Coronary artery (tissue), 2 donors: ENCODE measurements around the gene GRK6.

Experiments
- DNase-seq: peaks from one replicate; pipeline ENCODE4 v3.0.0-alpha.2; 2017; ENCODE audit warnings: low spot score
- H3K27ac ChIP-seq, 2 donors: fragments of 200-600 bp; sonication (generic); one replicate each; pipeline ENCODE4 v1.5.1; 2016 to 2019
- H3K4me3 ChIP-seq: fragments of 200-600 bp; sonication (generic); 2 replicates; pipeline ENCODE4 v1.5.1; 2016; ENCODE audit warnings: mild to moderate bottlenecking, moderate library complexity
- TF ChIP-seq, protein P1 (sequence below): fragments of 200-600 bp; sonication (generic); IDR thresholded peaks from one replicate; pipeline ENCODE4 v1.5.1; 2019; ENCODE audit warnings: antibody characterized with exemption

Gene GRK6

DNA sequence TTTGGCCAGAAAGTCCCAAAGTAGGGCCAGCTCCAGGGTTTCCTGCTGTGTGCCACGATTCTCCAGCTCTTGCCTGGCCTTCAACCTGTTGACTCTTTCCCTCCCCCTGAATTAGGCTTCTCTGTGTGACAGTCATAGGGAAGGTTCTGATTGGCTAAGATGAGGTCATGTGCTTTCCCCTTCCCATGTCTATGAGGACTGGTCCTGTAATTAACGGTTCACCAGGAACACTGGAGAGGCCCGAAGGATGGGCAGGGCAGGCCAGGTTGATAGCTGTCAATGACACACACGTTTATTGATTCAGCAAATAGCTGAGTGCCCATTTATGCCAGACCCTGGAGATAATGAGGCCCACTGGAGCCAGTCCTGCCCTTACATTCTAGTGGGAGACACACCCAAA, 11.1 kb downstream of the GRK6 start:
- TF ChIP-seq, protein P1, sequence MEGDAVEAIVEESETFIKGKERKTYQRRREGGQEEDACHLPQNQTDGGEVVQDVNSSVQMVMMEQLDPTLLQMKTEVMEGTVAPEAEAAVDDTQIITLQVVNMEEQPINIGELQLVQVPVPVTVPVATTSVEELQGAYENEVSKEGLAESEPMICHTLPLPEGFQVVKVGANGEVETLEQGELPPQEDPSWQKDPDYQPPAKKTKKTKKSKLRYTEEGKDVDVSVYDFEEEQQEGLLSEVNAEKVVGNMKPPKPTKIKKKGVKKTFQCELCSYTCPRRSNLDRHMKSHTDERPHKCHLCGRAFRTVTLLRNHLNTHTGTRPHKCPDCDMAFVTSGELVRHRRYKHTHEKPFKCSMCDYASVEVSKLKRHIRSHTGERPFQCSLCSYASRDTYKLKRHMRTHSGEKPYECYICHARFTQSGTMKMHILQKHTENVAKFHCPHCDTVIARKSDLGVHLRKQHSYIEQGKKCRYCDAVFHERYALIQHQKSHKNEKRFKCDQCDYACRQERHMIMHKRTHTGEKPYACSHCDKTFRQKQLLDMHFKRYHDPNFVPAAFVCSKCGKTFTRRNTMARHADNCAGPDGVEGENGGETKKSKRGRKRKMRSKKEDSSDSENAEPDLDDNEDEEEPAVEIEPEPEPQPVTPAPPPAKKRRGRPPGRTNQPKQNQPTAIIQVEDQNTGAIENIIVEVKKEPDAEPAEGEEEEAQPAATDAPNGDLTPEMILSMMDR = no peak
- no peak for DNase-seq
- Histone ChIP-seq H3K4me3 (no peak overlapping the region), H3K27ac (no peak overlapping the region)

DNA sequence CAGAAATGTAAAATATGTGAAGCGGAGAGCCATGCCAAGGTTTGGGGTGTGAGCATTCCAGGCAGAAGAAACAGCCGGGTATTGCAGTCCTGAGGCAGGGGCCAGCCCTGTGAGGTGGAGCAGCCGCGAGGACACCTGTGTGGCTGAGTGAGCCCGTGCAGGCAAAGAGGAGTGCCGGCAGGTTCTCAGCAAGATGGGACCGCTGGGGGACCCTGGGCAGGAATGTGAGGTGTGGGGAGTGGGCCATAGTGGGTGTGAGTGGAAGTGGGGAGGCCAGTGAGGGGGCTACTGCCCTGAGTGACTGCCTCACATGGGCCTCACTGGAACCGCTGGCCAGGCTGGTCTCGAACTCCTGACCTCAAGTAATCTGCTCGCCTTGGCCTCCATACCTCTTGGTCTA, 12.0 kb downstream of the GRK6 start:
- TF ChIP-seq, protein P1 = no peak
- DNase-seq = no peak

DNA sequence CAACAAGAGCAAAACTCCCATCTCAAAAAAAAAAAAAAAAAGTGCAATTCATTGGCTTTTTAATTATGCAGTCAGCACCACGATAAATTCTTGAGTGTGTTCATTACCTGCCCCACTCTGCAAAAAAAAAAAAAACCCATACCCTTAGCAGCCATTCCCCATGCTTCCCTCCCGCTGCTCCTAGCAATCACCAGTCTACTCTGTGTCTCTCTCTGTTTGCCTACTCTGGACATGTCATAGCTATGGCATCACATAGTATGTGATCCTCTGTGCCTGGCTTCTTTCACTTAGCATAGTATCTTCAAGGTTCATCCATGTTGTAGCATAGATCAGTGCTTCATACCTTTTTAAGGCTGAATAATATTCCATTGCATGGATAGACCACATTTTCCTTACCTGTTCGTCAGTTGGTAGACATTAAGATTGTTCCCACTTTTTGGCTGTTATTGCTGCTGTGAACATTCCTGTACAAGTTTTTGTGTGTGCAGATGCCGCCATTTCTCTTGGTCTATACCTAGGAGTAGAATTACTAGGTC, 13.1 kb downstream of the GRK6 start:
- TF ChIP-seq, protein P1 = no peak
- no peak overlapping the region for H3K27ac ChIP-seq
- DNase-seq = no peak

More for the DNA sequence above, 12.0 kb downstream of the GRK6 start:
- Histone ChIP-seq H3K4me3 (no peak overlapping the region), H3K27ac (no peak overlapping the region)

DNA sequence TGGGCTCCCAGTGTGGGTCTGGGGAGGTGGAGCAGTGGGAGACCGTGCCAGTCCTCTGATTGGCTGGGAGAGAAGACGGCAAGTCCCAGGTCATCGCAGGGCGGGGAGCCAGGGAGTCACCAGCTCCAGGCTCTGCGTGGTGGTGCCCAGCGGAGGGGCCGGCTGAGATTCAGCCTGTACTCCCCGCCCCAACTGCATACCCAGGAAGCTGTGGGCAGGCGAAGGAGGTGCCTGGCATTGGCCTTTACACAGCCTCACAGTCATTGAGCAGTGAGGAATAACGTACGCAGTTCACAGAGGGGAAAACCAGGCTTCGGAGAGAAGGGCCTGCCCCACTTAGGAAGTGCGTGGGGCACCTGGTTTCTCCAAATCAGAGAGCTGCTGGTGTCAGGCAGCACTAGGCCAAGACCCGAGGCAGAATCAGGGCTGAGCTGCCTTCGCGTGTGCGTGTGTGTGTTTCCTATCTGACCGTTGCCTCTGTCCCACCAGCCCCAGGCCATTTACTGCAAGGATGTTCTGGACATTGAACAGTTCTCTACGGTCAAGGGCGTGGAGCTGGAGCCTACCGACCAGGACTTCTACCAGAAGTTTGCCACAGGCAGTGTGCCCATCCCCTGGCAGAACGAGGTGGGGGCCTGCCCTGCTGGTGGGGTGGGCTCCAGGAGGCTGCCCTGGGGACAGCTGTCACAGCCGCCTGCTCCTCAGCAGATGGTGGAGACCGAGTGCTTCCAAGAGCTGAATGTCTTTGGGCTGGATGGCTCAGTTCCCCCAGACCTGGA, 13.9 kb downstream of the GRK6 start:
- H3K27ac ChIP-seq = no peak overlapping the region
- DNase-seq = no peak
- TF ChIP-seq, protein P1 = no peak
- no peak overlapping the region for H3K4me3 ChIP-seq

More for the DNA sequence above, 13.1 kb downstream of the GRK6 start:
- H3K4me3 ChIP-seq = no peak overlapping the region

DNA sequence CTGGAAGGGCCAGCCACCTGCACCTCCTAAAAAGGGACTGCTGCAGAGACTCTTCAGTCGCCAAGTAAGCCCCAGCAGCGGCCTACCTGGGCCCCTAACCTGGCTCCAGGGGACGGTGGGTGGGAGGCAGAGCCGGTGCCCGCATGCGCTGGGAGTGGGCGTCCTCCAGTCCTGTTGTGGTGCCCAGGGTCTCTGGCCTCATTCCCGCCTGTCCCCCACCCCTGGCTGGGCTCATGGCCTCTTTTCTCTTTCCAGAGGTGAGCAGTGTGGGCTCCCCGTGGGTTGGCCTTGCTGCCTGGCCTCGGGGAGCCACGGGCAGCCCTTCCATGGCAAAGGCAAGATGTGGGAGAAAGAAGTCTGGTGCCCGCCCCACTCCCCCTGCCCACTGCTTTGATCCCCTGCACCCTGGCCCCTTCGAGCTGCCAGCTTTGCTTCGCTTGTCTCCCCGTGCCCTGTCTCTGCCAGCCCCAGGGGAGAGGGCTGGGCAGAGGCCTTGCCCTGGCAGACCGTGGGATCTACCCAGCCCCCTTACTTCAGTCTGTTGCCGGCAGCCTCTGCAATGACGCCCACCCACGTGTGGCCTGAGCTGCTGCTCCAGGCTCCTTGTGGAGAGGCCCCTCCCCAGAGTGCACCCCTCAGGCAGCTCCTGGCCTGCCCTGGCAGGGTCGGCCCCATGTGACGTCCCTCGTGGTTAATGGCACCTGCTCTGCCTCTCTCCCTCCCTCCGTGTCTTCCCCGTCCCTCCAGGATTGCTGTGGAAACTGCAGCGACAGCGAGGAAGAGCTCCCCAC, 14.7 kb downstream of the GRK6 start:
- no peak overlapping the region for H3K27ac ChIP-seq
- TF ChIP-seq, protein P1 = no peak
- no peak for DNase-seq
- H3K4me3 ChIP-seq = no peak overlapping the region

DNA sequence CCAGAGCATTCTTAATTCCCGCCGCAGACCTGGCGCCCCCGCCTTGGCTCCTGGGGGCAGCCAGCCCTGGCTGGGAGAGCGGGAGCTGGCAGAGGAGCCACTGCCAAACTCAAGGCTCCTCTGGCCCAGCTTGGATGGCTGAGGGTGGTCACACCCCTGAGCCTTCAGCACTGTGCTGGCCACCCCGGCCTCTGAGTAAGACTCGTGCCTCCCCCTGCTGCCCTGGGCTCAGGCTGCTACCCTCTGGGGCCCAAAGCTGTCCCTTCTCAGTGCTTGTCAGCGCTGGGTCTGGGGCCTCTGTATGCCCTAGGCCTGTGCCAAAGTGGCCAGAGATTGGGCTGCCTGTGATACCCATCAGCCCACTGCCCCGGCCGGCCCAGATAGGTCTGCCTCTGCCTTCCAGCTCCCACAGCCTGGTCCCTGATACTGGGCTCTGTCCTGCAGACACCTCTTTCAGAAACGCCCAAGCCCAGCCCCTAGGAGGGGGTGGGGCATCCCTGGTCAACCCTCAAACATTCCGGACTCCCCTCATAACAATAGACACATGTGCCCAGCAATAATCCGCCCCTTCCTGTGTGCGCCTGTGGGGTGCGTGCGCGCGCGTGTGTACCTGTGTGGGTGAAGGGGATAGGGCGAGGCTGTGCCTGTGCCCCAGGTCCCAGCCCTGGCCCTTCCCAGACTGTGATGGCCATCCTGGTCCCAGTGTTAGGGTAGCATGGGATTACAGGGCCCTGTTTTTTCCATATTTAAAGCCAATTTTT, 15.8 kb downstream of the GRK6 start:
- DNase-seq = no peak
- Histone ChIP-seq H3K4me3 (no peak overlapping the region), H3K27ac (no peak overlapping the region)
- TF ChIP-seq, protein P1 = no peak
